GM18498 (cell line): ENCODE data around the gene HOTAIR.

Source experiments
- ATAC-seq: cut with Tn5 transposase; IDR thresholded peaks from one replicate; pipeline ENCODE4 v1.9.1; 2021; ENCODE audit warnings: mild to moderate bottlenecking, moderate library complexity; ENCODE audit not compliant: unreplicated experiment

Gene HOTAIR

GRCh38 chr12:53931844-53932581 lies 42.7 kb downstream of the HOTAIR start:
- ATAC-seq: no peak

- no peak for ATAC-seq
Measured at GRCh38 chr12:53930591-53931255, 44.0 kb downstream of the HOTAIR start.

GRCh38 chr12:53929527-53929926 lies 45.2 kb downstream of the HOTAIR start:
- no peak for ATAC-seq

GRCh38 chr12:53928054-53928835 lies 46.5 kb downstream of the HOTAIR start:
- ATAC-seq: no peak

GRCh38 chr12:53927220-53928029 lies 47.3 kb downstream of the HOTAIR start:
- ATAC-seq: no peak

GRCh38 chr12:53924521-53925405 lies 50.0 kb downstream of the HOTAIR start:
- no peak for ATAC-seq

- ATAC-seq: no peak
Measured at GRCh38 chr12:53916788-53917655, 57.7 kb downstream of the HOTAIR start.
